Stimulated activated CD8-positive, alpha-beta memory T cell treated with anti-CD3 and anti-CD28 coated beads, Interleukin-15, amount 100 ng/mL, for 4 hours (primary cell): ENCODE results near the gene KRTAP12-3.
"Not testable (repeated sequence)": the region's sequence is repeated elsewhere in the genome, so short reads cannot be mapped to it uniquely, and the experiment has no call there.

ENCODE experiments used
- DNase-seq, 2 donors: peaks; one replicate each; pipeline ENCODE4 v3.0.0-alpha.2; 2020; ENCODE audit warnings: low read depth in 2 of 2

KRTAP12-3 gene

GRCh38 chr21:44627181-44627822, 30.4 kb upstream of the KRTAP12-3 start:
- not testable (repeated sequence) for DNase-seq

DNA sequence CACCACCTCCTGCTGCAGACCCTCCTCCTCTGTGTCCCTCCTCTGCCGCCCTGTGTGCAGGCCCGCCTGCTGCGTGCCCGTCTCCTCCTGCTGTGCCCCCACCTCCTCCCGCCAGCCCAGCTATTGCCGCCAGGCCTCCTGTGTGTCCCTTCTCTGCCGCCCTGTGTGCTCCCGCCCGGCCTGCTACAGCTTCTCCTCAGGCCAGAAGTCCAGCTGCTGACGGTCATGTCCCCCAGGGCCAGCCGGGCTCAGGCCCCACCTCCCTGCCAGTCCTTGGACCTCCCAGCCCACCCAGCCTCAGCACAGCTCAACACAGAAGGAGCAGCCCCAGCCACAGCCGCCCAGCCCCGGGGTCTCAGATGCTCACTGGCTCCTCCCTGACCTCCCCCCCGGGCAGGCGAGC, 29.9 kb upstream of the KRTAP12-3 start:
- DNase-seq: not testable (repeated sequence)

DNA sequence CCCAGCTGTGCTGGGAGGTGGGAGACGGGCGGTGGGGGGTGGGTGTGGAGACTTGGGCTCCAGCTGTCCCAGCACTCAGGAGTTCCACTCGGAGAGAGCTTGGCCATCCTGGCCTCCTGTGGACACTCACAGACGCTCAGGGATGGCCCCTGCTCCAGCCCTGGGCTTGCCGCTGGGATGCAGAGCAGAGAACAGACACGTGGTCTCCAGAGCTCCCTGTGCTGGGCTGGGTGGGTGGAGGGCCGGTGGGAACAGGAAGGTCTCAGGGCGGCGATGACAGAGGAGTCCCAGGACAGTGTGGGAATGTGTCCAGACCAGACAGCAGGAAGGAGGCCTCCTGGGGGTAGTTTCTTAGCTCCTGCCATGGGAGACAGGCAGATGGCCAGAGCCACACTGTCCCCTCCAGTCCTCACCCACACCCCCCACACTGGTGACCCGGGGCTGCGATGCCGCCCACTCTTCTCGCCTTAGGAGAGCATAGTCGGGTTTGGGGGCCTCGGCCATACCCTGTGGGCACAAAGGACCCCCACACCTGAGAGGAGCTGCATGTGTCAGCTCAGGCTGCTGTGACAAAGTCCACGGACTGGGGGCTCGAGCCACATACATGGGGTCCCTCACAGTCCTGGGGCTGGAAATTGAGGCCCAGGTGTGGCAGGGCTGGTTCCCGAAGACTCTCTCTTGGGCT, 28.9 kb upstream of the KRTAP12-3 start:
- DNase-seq: no peak

GRCh38 chr21:44630440-44630839, 27.3 kb upstream of the KRTAP12-3 start:
- DNase-seq: no peak

DNA sequence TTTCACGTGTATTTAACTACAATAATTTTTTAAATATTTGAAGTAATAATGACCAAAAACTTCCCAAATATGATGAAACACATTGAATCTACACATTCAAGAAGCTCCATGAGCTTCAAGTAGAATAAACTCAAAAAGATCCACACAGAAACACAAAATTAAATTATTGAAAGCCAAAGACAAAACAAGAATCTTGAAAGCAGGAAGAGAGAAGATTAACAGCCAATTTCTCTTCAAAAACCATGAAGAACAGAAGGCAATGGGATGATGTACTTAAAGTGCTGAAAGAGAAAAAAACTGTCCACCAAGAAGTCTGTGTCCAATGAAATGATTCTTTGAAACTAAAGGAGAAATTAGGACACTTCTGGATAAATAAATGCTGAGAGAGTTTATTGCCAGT, 25.7 kb upstream of the KRTAP12-3 start:
- no peak for DNase-seq

DNA sequence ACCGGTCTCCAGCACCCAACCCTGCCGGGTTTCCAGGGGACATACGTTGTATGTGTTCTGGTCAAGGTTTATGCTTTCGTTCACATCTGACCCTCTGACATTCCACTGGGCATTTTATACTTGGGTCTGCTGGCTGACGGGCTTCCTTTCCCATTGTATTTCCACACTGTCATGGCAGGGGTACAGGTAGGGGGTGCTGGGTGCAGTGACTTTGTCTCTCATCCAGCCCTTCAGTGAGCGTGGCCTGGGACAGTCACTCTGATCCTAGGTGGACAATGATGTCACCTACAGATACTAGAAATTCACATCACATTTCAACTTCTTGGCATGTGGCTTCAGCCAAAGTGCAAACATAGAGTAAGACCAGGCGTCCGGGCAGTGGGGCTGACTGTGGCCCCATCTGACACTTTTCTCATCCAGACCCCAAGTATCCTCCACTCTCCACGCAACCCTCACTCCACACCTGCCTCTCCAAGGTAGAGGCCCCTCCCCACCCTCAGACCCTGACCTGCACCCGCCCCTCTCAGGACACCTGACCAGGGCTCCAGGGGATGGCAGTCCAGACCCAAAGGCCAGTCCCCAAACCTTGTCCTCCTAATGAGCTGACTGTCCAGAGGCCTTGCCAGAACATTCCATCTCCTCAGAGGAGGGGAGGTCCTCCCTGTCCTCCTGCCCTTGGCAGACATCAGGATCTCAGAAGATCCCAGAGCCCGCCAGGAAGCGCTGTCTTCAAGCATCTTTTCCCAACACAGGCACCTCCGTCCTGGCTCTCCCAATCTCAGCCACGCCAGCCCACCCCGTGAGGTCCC, 21.3 kb upstream of the KRTAP12-3 start:
- no peak for DNase-seq

DNA sequence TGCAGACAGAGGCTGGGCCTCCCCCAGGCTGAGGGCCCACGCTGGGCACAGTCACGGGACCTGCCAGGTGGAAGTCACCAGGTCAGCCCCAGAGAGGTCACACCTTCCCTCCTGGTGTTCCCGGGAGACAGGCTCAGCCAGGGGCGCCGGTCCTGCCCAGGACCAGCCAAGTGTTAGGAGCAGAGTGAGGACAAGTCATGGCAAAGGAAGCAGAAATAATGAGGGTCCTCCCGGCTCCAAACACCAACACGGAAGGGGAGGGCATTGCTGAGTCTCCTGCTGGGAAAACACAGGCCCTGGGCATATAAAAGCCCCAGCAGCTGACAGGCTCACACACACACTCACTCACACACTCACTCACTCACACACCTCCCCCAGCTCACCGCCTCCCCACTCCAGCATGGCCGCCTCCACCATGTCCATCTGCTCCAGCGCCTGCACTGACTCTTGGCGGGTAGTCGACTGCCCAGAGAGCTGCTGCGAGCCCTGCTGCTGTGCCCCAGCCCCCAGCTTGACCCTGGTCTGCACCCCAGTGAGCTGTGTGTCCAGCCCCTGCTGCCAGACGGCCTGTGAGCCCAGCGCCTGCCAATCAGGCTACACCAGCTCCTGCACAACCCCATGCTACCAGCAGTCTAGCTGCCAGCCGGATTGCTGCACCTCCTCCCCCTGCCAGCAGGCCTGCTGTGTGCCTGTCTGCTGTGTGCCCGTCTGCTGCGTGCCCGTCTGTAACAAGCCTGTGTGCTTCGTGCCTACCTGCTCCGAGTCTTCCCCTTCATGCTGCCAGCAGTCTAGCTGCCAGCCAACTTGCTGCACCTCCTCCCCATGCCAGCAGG, 20.5 kb upstream of the KRTAP12-3 start, which contains the start of gene KRTAP10-10:
Gene KRTAP10-10 (plus strand): TSS at position 339 of the 833 bp plus-strand sequence. CDS start 62 bp downstream, at position 401.
- DNase-seq: no peak

DNA sequence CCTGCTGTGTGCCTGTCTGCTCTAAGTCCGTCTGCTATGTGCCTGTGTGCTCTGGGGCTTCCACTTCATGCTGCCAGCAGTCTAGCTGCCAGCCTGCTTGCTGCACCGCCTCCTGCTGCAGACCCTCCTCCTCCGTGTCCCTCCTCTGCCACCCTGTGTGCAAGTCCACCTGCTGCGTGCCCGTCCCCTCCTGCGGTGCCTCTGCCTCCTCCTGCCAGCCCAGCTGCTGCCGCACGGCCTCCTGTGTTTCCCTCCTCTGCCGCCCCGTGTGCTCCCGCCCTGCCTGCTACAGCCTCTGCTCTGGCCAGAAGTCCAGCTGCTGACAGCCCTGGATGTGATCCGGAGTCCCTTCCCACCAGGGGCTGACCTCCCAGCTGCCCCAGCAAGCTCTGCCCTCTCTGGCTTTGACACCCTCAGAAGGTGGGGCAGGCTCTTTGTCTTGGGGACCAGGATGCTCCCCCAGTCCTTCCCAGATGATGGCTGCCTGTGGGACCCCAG, 19.8 kb upstream of the KRTAP12-3 start:
- DNase-seq: not testable (repeated sequence)

GRCh38 chr21:44638506-44639330, 19.0 kb upstream of the KRTAP12-3 start:
- DNase-seq: not testable (repeated sequence)

DNA sequence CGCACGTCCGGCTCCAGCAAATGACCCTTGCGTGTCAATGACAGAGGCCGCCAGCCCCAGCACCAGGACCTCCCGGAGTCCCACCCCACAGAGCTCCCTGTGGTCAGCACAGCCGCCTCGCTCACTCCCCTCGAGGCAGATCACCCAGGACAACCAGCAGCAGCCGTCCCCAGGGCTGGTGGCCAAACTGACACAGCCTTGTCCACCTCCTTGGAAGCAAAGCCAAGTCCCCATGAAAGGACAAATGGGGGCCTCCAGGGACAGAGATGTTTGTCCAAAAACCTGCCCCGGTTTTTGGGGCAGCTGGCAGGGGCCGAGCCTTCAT, 18.4 kb upstream of the KRTAP12-3 start:
- no peak for DNase-seq

DNA sequence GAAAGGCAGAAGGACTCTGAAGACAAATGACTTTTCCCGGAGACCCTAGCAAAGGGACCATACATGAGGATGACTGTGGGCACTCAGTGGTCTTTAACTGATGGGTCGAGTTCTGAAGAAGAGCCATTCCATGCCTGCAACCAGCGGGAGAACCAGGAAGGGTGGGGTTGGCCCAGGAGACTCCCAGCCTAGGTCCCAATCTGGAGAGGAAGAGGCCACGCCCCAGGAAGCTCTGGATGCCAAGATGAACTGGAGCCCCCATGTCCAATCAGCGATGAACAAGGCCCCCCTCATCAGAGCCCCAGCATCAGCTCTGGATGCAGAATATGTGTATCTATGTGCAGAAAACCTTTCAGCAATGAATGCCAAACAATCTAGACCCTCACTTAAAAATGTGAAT, 17.0 kb upstream of the KRTAP12-3 start:
- DNase-seq: no peak

DNA sequence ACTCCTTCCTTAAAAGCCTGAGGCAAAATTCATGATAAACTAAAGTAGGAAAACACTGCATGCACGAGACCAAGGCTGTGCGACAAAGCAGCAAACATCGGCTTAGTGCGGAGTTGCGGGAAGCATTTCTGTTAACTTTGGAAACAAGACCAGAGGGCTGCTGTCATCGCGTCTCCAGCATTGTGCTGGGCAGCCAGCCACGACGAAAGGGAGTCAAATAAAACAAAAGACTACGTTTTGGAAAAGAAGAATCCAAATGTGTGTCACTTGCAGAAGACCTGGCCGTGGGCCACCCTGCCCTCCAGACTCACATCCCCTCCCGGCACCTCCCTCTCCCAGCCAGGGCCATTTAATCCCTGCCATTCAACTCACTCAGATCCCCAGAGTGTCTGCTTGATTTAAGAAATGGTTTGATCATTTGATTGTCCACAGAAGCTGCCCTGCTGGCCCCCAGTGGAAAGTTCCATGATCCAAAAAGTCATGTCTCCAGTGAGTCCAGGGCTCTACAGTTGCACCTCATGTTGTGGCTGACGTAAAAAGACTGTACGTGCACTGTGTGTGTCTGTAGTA, 13.9 kb upstream of the KRTAP12-3 start:
- DNase-seq: no peak

GRCh38 chr21:44644878-44645277, 12.9 kb upstream of the KRTAP12-3 start:
- no peak for DNase-seq

- not testable (repeated sequence) for DNase-seq
Measured at GRCh38 chr21:44646366-44647221, 11.1 kb upstream of the KRTAP12-3 start, which contains the start of gene KRTAP10-11. KRTAP10-11 (plus strand) TSS chr21:44646414; CDS start chr21:44646459, 45 bp downstream.

- no peak for DNase-seq
Measured at GRCh38 chr21:44647222-44647552, 10.5 kb upstream of the KRTAP12-3 start.

DNA sequence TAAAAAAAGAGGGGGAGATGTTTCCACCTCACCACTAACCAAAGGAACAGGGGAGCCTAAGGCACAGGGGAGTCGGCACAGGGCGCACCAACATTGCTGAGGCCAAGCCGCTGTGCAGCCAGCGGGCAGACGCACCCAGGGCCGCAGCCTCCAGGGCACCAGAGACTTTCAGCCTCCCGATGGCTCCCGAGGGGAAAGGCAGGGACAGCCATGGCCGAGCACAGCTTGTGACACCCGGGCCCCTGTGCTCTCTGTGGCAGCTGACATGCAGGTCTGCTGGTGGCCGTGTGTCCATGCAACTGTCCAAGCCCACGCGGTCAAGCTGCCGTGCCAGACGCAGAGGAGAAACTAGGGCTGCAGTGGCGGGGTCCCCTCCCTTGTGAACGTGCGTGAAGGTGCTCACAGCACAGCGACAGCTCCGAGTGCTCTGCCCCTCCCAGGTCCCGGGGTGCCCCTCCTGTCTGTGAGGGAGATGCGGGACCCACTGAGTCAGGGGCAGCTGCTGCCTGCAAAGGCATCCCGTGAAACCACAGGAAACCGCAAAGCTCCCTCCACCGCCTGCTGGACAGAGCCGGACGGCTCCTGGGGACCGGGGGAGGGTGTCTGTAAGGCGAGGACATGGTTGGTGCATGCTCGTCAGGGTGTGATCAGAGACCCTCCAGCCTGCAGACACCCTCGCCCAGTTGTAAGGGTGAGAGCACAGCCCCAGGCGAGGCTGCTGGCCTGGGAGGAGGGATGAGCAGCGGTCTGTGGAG, 9.0 kb upstream of the KRTAP12-3 start:
- no peak for DNase-seq

DNA sequence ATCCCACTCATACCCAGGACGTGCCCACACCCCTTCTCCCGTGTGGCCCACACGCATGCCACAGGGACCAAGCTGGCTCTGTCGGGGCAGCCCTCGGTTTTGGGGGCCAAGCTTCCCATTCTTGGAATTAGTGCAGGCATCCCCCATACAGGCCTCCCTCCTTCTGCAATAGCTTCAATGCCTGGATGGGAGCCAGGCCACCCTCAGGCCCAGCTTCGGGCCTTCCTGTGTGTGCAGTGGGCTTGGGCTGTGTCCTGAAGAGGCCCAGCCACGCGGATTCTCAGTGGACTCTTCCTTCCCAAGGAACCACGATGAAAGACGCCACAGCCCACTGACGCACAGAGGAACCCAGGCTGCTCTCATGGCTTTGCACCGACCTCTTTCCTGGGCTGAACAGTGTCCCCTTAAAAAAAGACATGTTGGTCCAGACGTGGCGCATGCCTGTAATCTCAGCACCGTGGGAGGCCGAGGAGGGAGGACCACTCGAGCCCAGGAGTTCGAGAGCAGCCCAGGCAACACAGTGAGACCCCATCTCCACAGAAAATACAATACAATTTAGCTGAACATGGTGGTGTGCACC, 8.1 kb upstream of the KRTAP12-3 start:
- no peak for DNase-seq

- DNase-seq: no peak
Measured at GRCh38 chr21:44650265-44650972, 7.3 kb upstream of the KRTAP12-3 start.
